Astrocyte (in vitro differentiated cells and primary cell): ENCODE results near the gene DLG1. TPM values are rescaled to one million over a fixed set of nuclear protein-coding genes. Genes with fewer than 3 reads are reported as not detected.

ENCODE experiments used
- DNase-seq: peaks from one replicate; pipeline ENCODE4 v3.0.0-alpha.2; 2010; ENCODE audit warnings: low read depth
- FAIRE-seq: peaks from 2 replicates; lab custom pipeline; 2011; peaks lifted over from hg19 to GRCh38; lab: Jason Lieb, UNC
- H2AFZ ChIP-seq: 2 replicates; pipeline ENCODE4 v1.6.0; 2012; ENCODE audit warnings: low read depth, low read length, inconsistent platforms
- H3K27ac ChIP-seq: 2 replicates; pipeline ENCODE4 v1.5.1; 2011; ENCODE audit warnings: low read depth, low read length, inconsistent platforms
- H3K27me3 ChIP-seq: 2 replicates; pipeline ENCODE4 v1.6.0; 2011; ENCODE audit warnings: low read length, inconsistent platforms; ENCODE audit not compliant: insufficient read depth
- H3K36me3 ChIP-seq: 2 replicates; pipeline ENCODE4 v1.5.1; 2011; ENCODE audit warnings: low read length, inconsistent platforms; ENCODE audit not compliant: insufficient read depth
- H3K4me1 ChIP-seq: 2 replicates; pipeline ENCODE4 v1.5.1; 2011; ENCODE audit warnings: low read length, inconsistent platforms; ENCODE audit not compliant: insufficient read depth
- H3K4me2 ChIP-seq: 2 replicates; pipeline ENCODE4 v1.6.0; 2012; ENCODE audit warnings: low read length, inconsistent platforms
- H3K4me3 ChIP-seq: 2 replicates; pipeline ENCODE4 v1.5.1; 2011; ENCODE audit warnings: low read depth, mild to moderate bottlenecking, low read length, inconsistent platforms; ENCODE audit not compliant: insufficient read depth
- H3K79me2 ChIP-seq: 2 replicates; pipeline ENCODE4 v1.6.0; 2012; ENCODE audit warnings: mild to moderate bottlenecking, low read length, inconsistent platforms; ENCODE audit not compliant: insufficient read depth
- H3K9ac ChIP-seq: 2 replicates; pipeline ENCODE4 v1.6.0; 2012; ENCODE audit warnings: mild to moderate bottlenecking, low read length, inconsistent platforms
- H3K9me3 ChIP-seq: 2 replicates; pipeline ENCODE4 v1.5.1; 2012; ENCODE audit warnings: low read depth, mild to moderate bottlenecking, low read length, inconsistent platforms; ENCODE audit not compliant: insufficient read depth
- H4K20me1 ChIP-seq: 2 replicates; pipeline ENCODE4 v1.6.0; 2012; ENCODE audit warnings: low read length, inconsistent platforms; ENCODE audit not compliant: insufficient read depth
- H3K27ac Mint-ChIP-seq: one replicate; pipeline ENCODE4 v1.8.0; 2021; ENCODE audit warnings: mild to moderate bottlenecking, mixed read lengths; ENCODE audit not compliant: unreplicated experiment
- H3K27me3 Mint-ChIP-seq: one replicate; pipeline ENCODE4 v1.8.0; 2021; ENCODE audit warnings: low read depth, mixed read lengths; ENCODE audit not compliant: unreplicated experiment
- H3K36me3 Mint-ChIP-seq: one replicate; pipeline ENCODE4 v1.8.0; 2021; ENCODE audit warnings: low read depth, mixed read lengths; ENCODE audit not compliant: unreplicated experiment
- H3K4me1 Mint-ChIP-seq: one replicate; pipeline ENCODE4 v1.8.0; 2021; ENCODE audit warnings: low read depth, mixed read lengths; ENCODE audit not compliant: unreplicated experiment
- H3K4me3 Mint-ChIP-seq: one replicate; pipeline ENCODE4 v1.8.0; 2021; ENCODE audit warnings: mild to moderate bottlenecking, moderate library complexity, mixed read lengths; ENCODE audit not compliant: unreplicated experiment
- H3K9me3 Mint-ChIP-seq: one replicate; pipeline ENCODE4 v1.8.0; 2021; ENCODE audit warnings: mild to moderate bottlenecking, mixed read lengths; ENCODE audit not compliant: unreplicated experiment
- CTCF ChIP-seq: IDR thresholded peaks from 2 replicates; pipeline ENCODE4 v1.5.1; 2011; ENCODE audit warnings: low read depth, mild to moderate bottlenecking, inconsistent platforms, low read length, moderate library complexity; ENCODE audit not compliant: insufficient read depth
- EZH2 ChIP-seq: IDR thresholded peaks from 2 replicates; pipeline ENCODE4 v1.6.1; 2012; ENCODE audit warnings: mild to moderate bottlenecking, low read length, inconsistent platforms; ENCODE audit not compliant: insufficient read depth
- total RNA-seq: library from RNA; stranded (reverse); gene quantifications from 2 replicates; pipeline ENCODE4 v1.2.1, GENCODE V29; 2021

Gene DLG1
- total RNA-seq, 1 donor from 2014 or later: 210 TPM

GRCh38 chr3:197222937-197223370 is 75.5 kb downstream of the DLG1 start:
- DNase-seq: no peak
- H3K4me3 ChIP-seq: no peak overlapping the region
- H3K36me3 Mint-ChIP-seq: no peaks in the 10 kb centered on the region
- no peaks in the 10 kb centered on the region for H3K9me3 ChIP-seq
- H3K79me2 ChIP-seq: peaks cover 100% of the 10 kb centered on the region
- no peak overlapping the region for H3K4me3 Mint-ChIP-seq
- no peak for FAIRE-seq
- H2AFZ ChIP-seq: no peak overlapping the region
- no peak overlapping the region for H3K27ac Mint-ChIP-seq
- H3K4me1 ChIP-seq: peaks cover 18% of the 10 kb centered on the region
- H3K36me3 ChIP-seq: peaks cover 4% of the 10 kb centered on the region
- peaks cover 90% of the 10 kb centered on the region for H4K20me1 ChIP-seq
- H3K9ac ChIP-seq: peak overlapping the region; percentile 6
- no peak overlapping the region for H3K27ac ChIP-seq
- no peak for TF ChIP-seq CTCF
- no peak for TF ChIP-seq EZH2
- no peak overlapping the region for H3K4me2 ChIP-seq
- no peaks in the 10 kb centered on the region for H3K9me3 Mint-ChIP-seq
- no peaks in the 10 kb centered on the region for H3K27me3 Mint-ChIP-seq
- peaks cover 32% of the 10 kb centered on the region for H3K4me1 Mint-ChIP-seq
- H3K27me3 ChIP-seq: no peaks in the 10 kb centered on the region

- no peak overlapping the region for H2AFZ ChIP-seq
- no peak for FAIRE-seq
- TF ChIP-seq EZH2: no peak
- TF ChIP-seq CTCF: no peak
- peaks cover 100% of the 10 kb centered on the region for H3K79me2 ChIP-seq
- H3K4me1 ChIP-seq: peaks cover 30% of the 10 kb centered on the region
- no peak overlapping the region for H3K27ac ChIP-seq
- Mint-ChIP-seq H3K27ac (no peak overlapping the region), H3K4me1 (peaks cover 36% of the 10 kb centered on the region), H3K27me3 (no peaks in the 10 kb centered on the region), H3K4me3 (peak overlapping the region; percentile 3), H3K36me3 (no peaks in the 10 kb centered on the region), H3K9me3 (no peaks in the 10 kb centered on the region)
- H3K9me3 ChIP-seq: no peaks in the 10 kb centered on the region
- H3K27me3 ChIP-seq: no peaks in the 10 kb centered on the region
- H3K9ac ChIP-seq: no peak overlapping the region
- H3K36me3 ChIP-seq: peaks cover 2% of the 10 kb centered on the region
- H3K4me3 ChIP-seq: no peak overlapping the region
- no peak for DNase-seq
- peaks cover 90% of the 10 kb centered on the region for H4K20me1 ChIP-seq
- no peak overlapping the region for H3K4me2 ChIP-seq
Observed at GRCh38 chr3:197219619-197220018, 78.8 kb downstream of the DLG1 start.

GRCh38 chr3:197218210-197218609 is 80.2 kb downstream of the DLG1 start:
- no peak overlapping the region for H3K27ac ChIP-seq
- H3K9me3 ChIP-seq: no peaks in the 10 kb centered on the region
- peaks cover 90% of the 10 kb centered on the region for H4K20me1 ChIP-seq
- Mint-ChIP-seq H3K4me1 (peaks cover 28% of the 10 kb centered on the region), H3K36me3 (no peaks in the 10 kb centered on the region), H3K27me3 (no peaks in the 10 kb centered on the region), H3K4me3 (no peak overlapping the region), H3K9me3 (no peaks in the 10 kb centered on the region), H3K27ac (no peak overlapping the region)
- FAIRE-seq: no peak
- no peaks in the 10 kb centered on the region for H3K27me3 ChIP-seq
- peak; percentile 25 for DNase-seq
- H3K4me1 ChIP-seq: peaks cover 25% of the 10 kb centered on the region
- H3K79me2 ChIP-seq: peaks cover 100% of the 10 kb centered on the region
- H2AFZ ChIP-seq: no peak overlapping the region
- H3K4me3 ChIP-seq: no peak overlapping the region
- no peak for TF ChIP-seq EZH2
- TF ChIP-seq CTCF: no peak
- peaks cover 5% of the 10 kb centered on the region for H3K36me3 ChIP-seq
- H3K4me2 ChIP-seq: no peak overlapping the region
- no peak overlapping the region for H3K9ac ChIP-seq
